ENCODE data around the gene PRDM11.

PRDM11 gene

GRCh38 chr11:45209000-45209879 is 62.8 kb downstream of the PRDM11 start:
- DNase-seq (ENCODE audit: low read depth), result no peak
- TF ChIP-seq CTCF (IDR thresholded peaks at IDR 0.05; ENCODE audit: low read length, missing control alignments), result no peak
- no peak overlapping the region for H3K4me3 ChIP-seq (replicated peaks; ENCODE audit: low read depth, low read length)

GRCh38 chr11:45209891-45210699 is 63.7 kb downstream of the PRDM11 start:
- peak; percentile 91 for DNase-seq (ENCODE audit: low read depth)
- H3K4me3 ChIP-seq (replicated peaks; ENCODE audit: low read depth, low read length), result peak overlapping the region; percentile 0
- TF ChIP-seq CTCF (IDR thresholded peaks at IDR 0.05; ENCODE audit: low read length, missing control alignments), result peak; percentile 11

GRCh38 chr11:45210846-45211245 is 64.4 kb downstream of the PRDM11 start:
- DNase-seq (ENCODE audit: low read depth), result no peak

GRCh38 chr11:45211732-45212131 is 65.3 kb downstream of the PRDM11 start:
- no peak overlapping the region for H3K4me3 ChIP-seq (replicated peaks; ENCODE audit: low read depth, low read length)
- no peak for DNase-seq (ENCODE audit: low read depth)
- peak; percentile 5 for TF ChIP-seq CTCF (IDR thresholded peaks at IDR 0.05; ENCODE audit: low read length, missing control alignments)

More at GRCh38 chr11:45210846-45211245, 64.4 kb downstream of the PRDM11 start:
- TF ChIP-seq CTCF (IDR thresholded peaks at IDR 0.05; ENCODE audit: low read length, missing control alignments), result no peak
- no peak overlapping the region for H3K4me3 ChIP-seq (replicated peaks; ENCODE audit: low read depth, low read length)

- no peak overlapping the region for H3K4me3 ChIP-seq (replicated peaks; ENCODE audit: low read depth, low read length)
- DNase-seq (ENCODE audit: low read depth), result no peak
- no peak for TF ChIP-seq CTCF (IDR thresholded peaks at IDR 0.05; ENCODE audit: low read length, missing control alignments)
Observed at GRCh38 chr11:45212566-45213315, 66.3 kb downstream of the PRDM11 start.

- no peak overlapping the region for H3K4me3 ChIP-seq (replicated peaks; ENCODE audit: low read depth, low read length)
- DNase-seq (ENCODE audit: low read depth), result no peak
- TF ChIP-seq CTCF (IDR thresholded peaks at IDR 0.05; ENCODE audit: low read length, missing control alignments), result no peak
Observed at GRCh38 chr11:45213316-45213665, 66.9 kb downstream of the PRDM11 start.

Measured in fibroblast of pulmonary artery (primary cell).